H9 (cell line): ENCODE measurements around the gene CCDC141. TPM values are rescaled to one million over a fixed set of nuclear protein-coding genes. Genes with fewer than 3 reads are reported as not detected.

ENCODE experiments used
- DNase-seq: peaks from one replicate; pipeline ENCODE4 v3.0.0-alpha.2; 2017
- H2AFZ ChIP-seq: one replicate; pipeline ENCODE4 v1.6.1; 2013; ENCODE audit warnings: mild to moderate bottlenecking, low read length, control low read depth, moderate library complexity
- H2AK5ac ChIP-seq: 2 replicates; pipeline ENCODE4 v1.6.1; 2013; ENCODE audit warnings: low read length, control low read depth, mixed read lengths; ENCODE audit not compliant: insufficient read length
- H2BK120ac ChIP-seq: one replicate; pipeline ENCODE4 v1.6.1; 2013; ENCODE audit warnings: low read depth, mild to moderate bottlenecking, low read length, control low read depth, inconsistent platforms; ENCODE audit not compliant: poor library complexity, severe bottlenecking
- H2BK12ac ChIP-seq: 2 replicates; pipeline ENCODE4 v1.6.1; 2013; ENCODE audit warnings: low read length, control low read depth, mixed read lengths, low read depth; ENCODE audit not compliant: insufficient read length
- H2BK15ac ChIP-seq: 2 replicates; pipeline ENCODE4 v1.6.1; 2013; ENCODE audit warnings: low read depth, low read length, control low read depth
- H2BK20ac ChIP-seq: one replicate; pipeline ENCODE4 v1.6.1; 2013; ENCODE audit warnings: low read depth, mild to moderate bottlenecking, low read length, control low read depth, inconsistent platforms; ENCODE audit not compliant: poor library complexity, severe bottlenecking
- H2BK5ac ChIP-seq: 2 replicates; pipeline ENCODE4 v1.6.1; 2013; ENCODE audit warnings: low read length, control low read depth, mixed read lengths; ENCODE audit not compliant: insufficient read length
- H3K14ac ChIP-seq: 2 replicates; pipeline ENCODE4 v1.6.1; 2013; ENCODE audit warnings: low read length, control low read depth; ENCODE audit not compliant: insufficient read depth
- H3K18ac ChIP-seq: 2 replicates; pipeline ENCODE4 v1.6.1; 2013; ENCODE audit warnings: low read depth, mild to moderate bottlenecking, mixed read lengths, low read length, control low read depth; ENCODE audit not compliant: insufficient read length
- H3K23ac ChIP-seq: 2 replicates; pipeline ENCODE4 v1.6.1; 2013; ENCODE audit warnings: low read length, control low read depth, mixed read lengths, low read depth; ENCODE audit not compliant: insufficient read length
- H3K23me2 ChIP-seq: 2 replicates; pipeline ENCODE4 v1.6.1; 2013; ENCODE audit warnings: low read depth, mild to moderate bottlenecking, mixed read lengths, low read length, control low read depth; ENCODE audit not compliant: insufficient read length, poor library complexity, severe bottlenecking
- H3K27ac ChIP-seq: 2 replicates; pipeline ENCODE4 v1.5.1; 2013; ENCODE audit warnings: low read length, control low read depth, mixed read lengths, low read depth; ENCODE audit not compliant: insufficient read length
- H3K27me3 ChIP-seq: 2 replicates; pipeline ENCODE4 v1.6.1; 2013; ENCODE audit warnings: low read length, control low read depth, inconsistent platforms; ENCODE audit not compliant: insufficient read depth
- H3K4ac ChIP-seq: 2 replicates; pipeline ENCODE4 v1.6.1; 2013; ENCODE audit warnings: low read depth, mild to moderate bottlenecking, control low read depth, inconsistent platforms, low read length, moderate library complexity
- H3K4me1 ChIP-seq: 2 replicates; pipeline ENCODE4 v1.6.1; 2013; ENCODE audit warnings: low read length, control low read depth, inconsistent platforms; ENCODE audit not compliant: insufficient read depth
- H3K4me2 ChIP-seq: 2 replicates; pipeline ENCODE4 v1.6.1; 2013; ENCODE audit warnings: low read length, control low read depth, mixed read lengths; ENCODE audit not compliant: insufficient read length, insufficient read depth
- H3K56ac ChIP-seq: 2 replicates; pipeline ENCODE4 v1.6.1; 2013; ENCODE audit warnings: low read depth, mild to moderate bottlenecking, mixed read lengths, low read length, control low read depth; ENCODE audit not compliant: insufficient read length
- H3K79me1 ChIP-seq: 2 replicates; pipeline ENCODE4 v1.6.1; 2013; ENCODE audit warnings: low read depth, mild to moderate bottlenecking, moderate library complexity, low read length, control low read depth, inconsistent platforms; ENCODE audit not compliant: insufficient read depth, poor library complexity, severe bottlenecking
- H3K79me2 ChIP-seq: 2 replicates; pipeline ENCODE4 v1.6.1; 2013; ENCODE audit warnings: low read length, control low read depth, inconsistent platforms; ENCODE audit not compliant: insufficient read depth
- H3K9ac ChIP-seq: 2 replicates; pipeline ENCODE4 v1.6.1; 2013; ENCODE audit warnings: low read length, control low read depth, mixed read lengths; ENCODE audit not compliant: insufficient read length; ENCODE audit errors: extremely low read depth
- H3K9me3 ChIP-seq: one replicate; pipeline ENCODE4 v1.6.1; 2013; ENCODE audit warnings: low read depth, low read length, inconsistent platforms; ENCODE audit not compliant: control insufficient read depth
- H3T11ph ChIP-seq: one replicate; pipeline ENCODE4 v1.6.1; 2013; ENCODE audit warnings: mild to moderate bottlenecking, low read length, control low read depth, inconsistent platforms
- H4K20me1 ChIP-seq: one replicate; pipeline ENCODE4 v1.6.1; 2013; ENCODE audit not compliant: control insufficient read depth, insufficient read length, insufficient read depth
- H4K5ac ChIP-seq: 2 replicates; pipeline ENCODE4 v1.6.1; 2013; ENCODE audit warnings: low read depth, mild to moderate bottlenecking, mixed read lengths, low read length, control low read depth; ENCODE audit not compliant: insufficient read length
- H4K8ac ChIP-seq: replicated peaks from 2 replicates; pipeline ENCODE4 v1.6.1; 2013; ENCODE audit warnings: low read length, control low read depth, mixed read lengths, low read depth; ENCODE audit not compliant: insufficient read length
- H4K91ac ChIP-seq: 2 replicates; pipeline ENCODE4 v1.6.1; 2013; ENCODE audit warnings: low read depth, mild to moderate bottlenecking, moderate library complexity, mixed read lengths, low read length, control low read depth; ENCODE audit not compliant: insufficient read length
- H3K27ac Mint-ChIP-seq, 3 experiments: 2 replicates in 2 of 3; 3 replicates in 1 of 3; pipeline ENCODE4 v1.8.0; 2020 to 2021; ENCODE audit warnings: mixed read lengths in 3 of 3, mild to moderate bottlenecking in 1 of 3, moderate library complexity in 1 of 3
- H3K27me3 Mint-ChIP-seq: 2 replicates; pipeline ENCODE4 v1.8.0; 2021; ENCODE audit warnings: low read depth, mild to moderate bottlenecking, moderate library complexity, mixed read lengths
- H3K36me3 Mint-ChIP-seq, 3 experiments: 2 replicates in 2 of 3; 3 replicates in 1 of 3; pipeline ENCODE4 v1.8.0; 2020 to 2021; ENCODE audit warnings: low read depth in 3 of 3, mixed read lengths in 3 of 3; ENCODE audit not compliant: insufficient read depth in 1 of 3
- H3K4me1 Mint-ChIP-seq, 2 experiments: 2 replicates each; pipeline ENCODE4 v1.8.0; 2020; ENCODE audit warnings: mixed read lengths in 2 of 2
- H3K4me3 Mint-ChIP-seq, 2 experiments: 2 replicates in 1 of 2; 3 replicates in 1 of 2; pipeline ENCODE4 v1.8.0; 2020 to 2021; ENCODE audit warnings: mild to moderate bottlenecking in 2 of 2, mixed read lengths in 2 of 2, moderate library complexity in 1 of 2
- H3K9me3 Mint-ChIP-seq, 2 experiments: 2 replicates in 1 of 2; 3 replicates in 1 of 2; pipeline ENCODE4 v1.8.0; 2020; ENCODE audit warnings: mild to moderate bottlenecking in 2 of 2, mixed read lengths in 2 of 2, moderate library complexity in 1 of 2
- CTCF ChIP-seq: fragments of 200-600 bp; sonication (generic); conservative IDR thresholded peaks from 3 replicates; pipeline ENCODE4 v1.8.0; 2021; ENCODE audit warnings: antibody characterized with exemption, mild to moderate bottlenecking
- WGBS: extraction: QIAGEN DNeasy Blood & Tissue Kit; methylation state at CpG from one replicate; pipeline ENCODE4 v1.1.7; 2013; ENCODE audit warnings: missing lambda C conversion rate, low lambda C conversion rate, mixed read lengths; ENCODE audit not compliant: insufficient read length; ENCODE audit errors: extremely low coverage; 5-methylcytosine and 5-hydroxymethylcytosine counted together
- total RNA-seq: library from RNA; stranded (reverse); gene quantifications from 2 replicates; pipeline ENCODE4 v1.2.1, GENCODE V29; 2021

CCDC141 gene
- total RNA-seq, 1 experiment from 2014 or later, result 1.0 TPM

DNA sequence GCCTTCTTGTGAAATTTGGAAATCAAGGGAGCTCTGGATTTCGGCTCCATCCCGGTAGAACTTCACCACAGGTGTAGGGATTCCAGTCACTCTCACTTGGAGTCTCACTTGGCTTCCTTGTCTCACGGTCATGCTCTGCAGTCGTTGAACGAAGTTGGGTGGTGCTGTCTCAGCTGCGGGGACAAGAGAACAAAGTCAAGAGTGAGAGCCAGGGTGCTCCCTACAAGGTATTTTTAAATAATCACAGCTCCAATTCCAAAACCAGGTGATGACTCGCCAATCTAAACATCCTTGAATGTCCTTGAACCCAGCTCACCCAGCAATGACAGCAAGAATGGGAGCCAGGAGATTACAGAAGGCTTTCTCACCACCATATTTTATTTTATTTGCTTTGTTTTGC, 249.4 kb downstream of the CCDC141 start:
- no peak overlapping the region for H3K27ac Mint-ChIP-seq

More for the DNA sequence above, 249.4 kb downstream of the CCDC141 start:
- Histone ChIP-seq H3K27ac (no peak overlapping the region), H2BK20ac (no peak overlapping the region), H3K9me3 (no peaks in the 10 kb centered on the region), H3K9ac (no peak overlapping the region), H3K4me1 (no peaks in the 10 kb centered on the region), H2AK5ac (no peak overlapping the region), H3K23ac (no peak overlapping the region), H4K20me1 (no peaks in the 10 kb centered on the region), H3K4me2 (no peak overlapping the region), H3K14ac (no peak overlapping the region), H3K18ac (no peak overlapping the region), H4K91ac (no peak overlapping the region), H2BK120ac (no peak overlapping the region), H3K27me3 (no peaks in the 10 kb centered on the region), H2BK5ac (no peak overlapping the region), H3T11ph (no peak overlapping the region), H3K56ac (no peak overlapping the region), H2AFZ (no peak overlapping the region), H3K23me2 (no peaks in the 10 kb centered on the region), H3K79me2 (no peaks in the 10 kb centered on the region), H3K4ac (no peak overlapping the region), H4K8ac (no peak overlapping the region), H4K5ac (no peak overlapping the region), H2BK12ac (no peak overlapping the region), H3K79me1 (no peaks in the 10 kb centered on the region), H2BK15ac (no peak overlapping the region)
- no CpG with 5 or more reads among the region's 7 CpGs for WGBS
- H3K4me3 Mint-ChIP-seq, result no peak overlapping the region
- no peaks in the 10 kb centered on the region; a peak in 1 of 5 replicates for H3K9me3 Mint-ChIP-seq
- no peaks in the 10 kb centered on the region for H3K36me3 Mint-ChIP-seq
- no peak for DNase-seq
- H3K27me3 Mint-ChIP-seq, result no peaks in the 10 kb centered on the region; the same call in 1 of the 2 replicates
- H3K4me1 Mint-ChIP-seq, result peaks cover 3 to 4% of the 10 kb centered on the region in 2 experiments; a peak in 1 of 4 replicates
- TF ChIP-seq CTCF, result no peak
